Keratinocyte (primary cell): Measurements from ENCODE around the gene TXNRD1. TPM values are rescaled to one million over a fixed set of nuclear protein-coding genes. Genes with fewer than 3 reads are reported as not detected.

ENCODE experiments used
- DNase-seq: peaks from one replicate; pipeline ENCODE4 v3.0.0-alpha.2; 2011; ENCODE audit warnings: low read depth, missing footprints, low spot score
- FAIRE-seq: peaks from 2 replicates; lab custom pipeline; 2011; peaks lifted over from hg19 to GRCh38; lab: Jason Lieb, UNC
- H2AFZ ChIP-seq: 2 replicates; pipeline ENCODE4 v1.6.0; 2012; ENCODE audit warnings: low read length, control low read depth, inconsistent platforms; ENCODE audit not compliant: control insufficient read depth
- H3K27ac ChIP-seq: 2 replicates; pipeline ENCODE4 v1.5.1; 2011; ENCODE audit warnings: low read length; ENCODE audit not compliant: control insufficient read depth, insufficient read depth
- H3K27me3 ChIP-seq: 3 replicates; pipeline ENCODE4 v1.6.0; 2011; ENCODE audit warnings: low read length; ENCODE audit not compliant: control insufficient read depth, insufficient read depth; ENCODE audit errors: extremely low read depth
- H3K36me3 ChIP-seq, 2 experiments: 2 replicates in 1 of 2; 3 replicates in 1 of 2; pipeline ENCODE4 v1.5.1; 2011; ENCODE audit warnings: low read length in 2 of 2, mild to moderate bottlenecking in 1 of 2; ENCODE audit not compliant: control insufficient read depth in 2 of 2, insufficient read depth in 2 of 2; ENCODE audit errors: extremely low read depth in 1 of 2
- H3K4me1 ChIP-seq: 3 replicates; pipeline ENCODE4 v1.5.1; 2011; ENCODE audit warnings: low read length; ENCODE audit not compliant: control insufficient read depth, insufficient read depth; ENCODE audit errors: extremely low read depth
- H3K4me2 ChIP-seq: 3 replicates; pipeline ENCODE4 v1.6.0; 2011; ENCODE audit warnings: low read depth, low read length; ENCODE audit not compliant: control insufficient read depth, insufficient read depth; ENCODE audit errors: extremely low read depth
- H3K4me3 ChIP-seq, 3 experiments: fragments of 200-600 bp in 1 of 3; sonication (generic) in 1 of 3; 2 replicates in 2 of 3; 3 replicates in 1 of 3; pipeline ENCODE4 v1.5.1; 2011 to 2016; ENCODE audit warnings: low read length in 3 of 3, mild to moderate bottlenecking in 3 of 3, control low read depth in 2 of 3, inconsistent platforms in 1 of 3, low read depth in 1 of 3, mixed read lengths in 1 of 3, mixed run types in 1 of 3, moderate library complexity in 1 of 3; ENCODE audit not compliant: control insufficient read depth in 2 of 3, insufficient read depth in 2 of 3; ENCODE audit errors: extremely low read depth in 1 of 3
- H3K79me2 ChIP-seq: 2 replicates; pipeline ENCODE4 v1.6.0; 2012; ENCODE audit warnings: low read length; ENCODE audit not compliant: control insufficient read depth, insufficient read depth
- H3K9ac ChIP-seq: 3 replicates; pipeline ENCODE4 v1.6.0; 2011; ENCODE audit warnings: low read length; ENCODE audit not compliant: control insufficient read depth, insufficient read depth; ENCODE audit errors: extremely low read depth
- H3K9me1 ChIP-seq: 3 replicates; pipeline ENCODE4 v1.6.0; 2011; ENCODE audit warnings: low read length; ENCODE audit not compliant: control insufficient read depth, insufficient read depth; ENCODE audit errors: extremely low read depth
- H3K9me3 ChIP-seq: 2 replicates; pipeline ENCODE4 v1.5.1; 2012; ENCODE audit warnings: low read depth, low read length; ENCODE audit not compliant: control insufficient read depth
- H4K20me1 ChIP-seq: 3 replicates; pipeline ENCODE4 v1.6.0; 2011; ENCODE audit warnings: low read length; ENCODE audit not compliant: control insufficient read depth, insufficient read depth; ENCODE audit errors: extremely low read depth
- EZH2 ChIP-seq: IDR thresholded peaks from one replicate; pipeline ENCODE4 v1.6.1; 2012; ENCODE audit warnings: inconsistent platforms, mild to moderate bottlenecking, low read length, moderate library complexity
- dilution Hi-C: fragments of 300-500 bp; cut with MboI; formaldehyde crosslinking; loops from one replicate; pipeline ENCODE4 v1.7.0; 2020; ENCODE audit warnings: low sequenced_read_pairs; ENCODE audit not compliant: extremely low pct_ligation_motif_present
- polyA plus RNA-seq, 5 experiments: library from polyadenylated mRNA; depleted of rRNA in 3 of 5; stranded (reverse) in 3 of 5; stranded (forward) in 1 of 5; unstranded in 1 of 5; fragments of >200 nt; gene quantifications; 1 replicate in 1 of 5; 2 replicates in 3 of 5; 3 replicates in 1 of 5; pipeline versions ENCODE4 v1.2.1 to v1.2.3, GENCODE V29; 2011 to 2012; ENCODE audit warnings: missing spikeins in 2 of 5, low read depth in 1 of 5, low replicate concordance in 1 of 5
- TF ChIP-seq, protein P1 (sequence below), 3 experiments: IDR thresholded peaks in 1 of 3; conservative IDR thresholded peaks in 1 of 3; optimal IDR thresholded peaks in 1 of 3; 2 replicates in 2 of 3; 3 replicates in 1 of 3; pipeline versions ENCODE3 to v1.5.1; 2011; ENCODE audit warnings: low read length in 3 of 3, mild to moderate bottlenecking in 3 of 3, moderate library complexity in 2 of 3, control low read depth in 1 of 3, inconsistent platforms in 1 of 3; ENCODE audit not compliant: insufficient read depth in 2 of 3; ENCODE audit errors: extremely low read depth in 1 of 3

TXNRD1 gene
- polyA plus RNA-seq, 1 donor (not counting 4 experiments of a cell fraction or from before 2014, with no cell fraction given): 88.9 TPM

- H3K4me3 ChIP-seq: no peak overlapping the region
- H3K79me2 ChIP-seq: peaks cover 30% of the 10 kb centered on the region
- no peak overlapping the region for H2AFZ ChIP-seq
- no peaks in the 10 kb centered on the region for H3K4me1 ChIP-seq
- FAIRE-seq (no peak), DNase-seq (no peak)
- H3K36me3 ChIP-seq: peaks cover 23 to 42% of the 10 kb centered on the region in 2 experiments
- dilution Hi-C loops: loop anchor here (25.0 kb wide), 1 partner anchor 107 kb away; the partner anchor contains the start of gene TXNRD1
- H3K9me1 ChIP-seq: no peaks in the 10 kb centered on the region
- H3K4me2 ChIP-seq: no peak overlapping the region
- no peaks in the 10 kb centered on the region for H4K20me1 ChIP-seq
- H3K27ac ChIP-seq: no peak overlapping the region
- H3K27me3 ChIP-seq: no peaks in the 10 kb centered on the region
- no peaks in the 10 kb centered on the region for H3K9me3 ChIP-seq
- no peak overlapping the region for H3K9ac ChIP-seq
- TF ChIP-seq, protein P1, sequence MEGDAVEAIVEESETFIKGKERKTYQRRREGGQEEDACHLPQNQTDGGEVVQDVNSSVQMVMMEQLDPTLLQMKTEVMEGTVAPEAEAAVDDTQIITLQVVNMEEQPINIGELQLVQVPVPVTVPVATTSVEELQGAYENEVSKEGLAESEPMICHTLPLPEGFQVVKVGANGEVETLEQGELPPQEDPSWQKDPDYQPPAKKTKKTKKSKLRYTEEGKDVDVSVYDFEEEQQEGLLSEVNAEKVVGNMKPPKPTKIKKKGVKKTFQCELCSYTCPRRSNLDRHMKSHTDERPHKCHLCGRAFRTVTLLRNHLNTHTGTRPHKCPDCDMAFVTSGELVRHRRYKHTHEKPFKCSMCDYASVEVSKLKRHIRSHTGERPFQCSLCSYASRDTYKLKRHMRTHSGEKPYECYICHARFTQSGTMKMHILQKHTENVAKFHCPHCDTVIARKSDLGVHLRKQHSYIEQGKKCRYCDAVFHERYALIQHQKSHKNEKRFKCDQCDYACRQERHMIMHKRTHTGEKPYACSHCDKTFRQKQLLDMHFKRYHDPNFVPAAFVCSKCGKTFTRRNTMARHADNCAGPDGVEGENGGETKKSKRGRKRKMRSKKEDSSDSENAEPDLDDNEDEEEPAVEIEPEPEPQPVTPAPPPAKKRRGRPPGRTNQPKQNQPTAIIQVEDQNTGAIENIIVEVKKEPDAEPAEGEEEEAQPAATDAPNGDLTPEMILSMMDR (optimal IDR thresholded peaks at IDR 0.05 in 1 of 3, IDR thresholded peaks at IDR 0.05 in 1 of 3, conservative IDR thresholded peaks at IDR 0.05 in 1 of 3; ENCODE audit: extremely low read depth in 1 of 3, insufficient read depth in 2 of 3, low read length in 3 of 3): no peak
- TF ChIP-seq EZH2: no peak
These were observed 103.4 kb downstream of the TXNRD1 start for GRCh38 chr12:104319028-104319427.

DNA sequence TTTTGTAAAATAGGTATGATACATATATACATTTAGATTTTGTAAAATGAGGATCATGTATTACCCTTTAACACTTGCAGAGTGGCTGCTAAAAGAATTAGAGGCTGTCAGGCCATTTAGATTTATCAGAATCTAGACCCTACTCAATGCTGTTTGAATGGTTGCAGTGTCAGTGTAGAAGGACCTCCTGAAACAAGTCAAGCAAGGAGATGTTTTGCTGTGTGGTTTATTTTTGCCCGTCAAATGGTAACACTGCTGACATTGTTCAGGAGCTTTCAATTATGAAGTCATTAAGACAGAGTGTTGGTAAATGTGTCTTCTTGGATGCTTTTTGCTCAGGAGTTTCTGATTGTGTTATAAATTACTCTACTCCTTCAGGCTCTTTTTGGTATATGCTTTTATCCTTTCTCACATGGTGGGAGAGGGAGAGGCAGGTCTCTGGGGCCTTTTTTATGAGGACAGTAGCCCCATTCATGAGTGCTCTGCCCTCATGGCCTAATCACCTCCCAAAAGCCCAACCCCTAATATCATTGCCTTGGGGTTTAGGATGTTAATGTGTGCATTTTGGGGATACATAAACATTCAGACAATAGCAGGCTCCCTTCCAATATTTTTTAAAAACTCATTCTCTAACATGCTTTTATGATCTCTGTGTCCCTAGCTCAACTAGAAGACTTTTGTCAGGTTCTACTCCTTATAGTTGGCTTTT, 104.5 kb downstream of the TXNRD1 start:
- H3K27me3 ChIP-seq: no peaks in the 10 kb centered on the region
- H3K36me3 ChIP-seq: peaks cover 22 to 42% of the 10 kb centered on the region in 2 experiments
- H3K79me2 ChIP-seq: peaks cover 25% of the 10 kb centered on the region
- no peaks in the 10 kb centered on the region for H3K4me1 ChIP-seq
- TF ChIP-seq, protein P1 (optimal IDR thresholded peaks at IDR 0.05 in 1 of 3, IDR thresholded peaks at IDR 0.05 in 1 of 3, conservative IDR thresholded peaks at IDR 0.05 in 1 of 3; ENCODE audit: extremely low read depth in 1 of 3, insufficient read depth in 2 of 3, low read length in 3 of 3): no peak
- no peak for TF ChIP-seq EZH2
- no peaks in the 10 kb centered on the region for H3K9me1 ChIP-seq
- H4K20me1 ChIP-seq: no peaks in the 10 kb centered on the region
- no peak overlapping the region for H3K4me3 ChIP-seq
- no peak overlapping the region for H3K27ac ChIP-seq
- DNase-seq: no peak
- FAIRE-seq: no peak
- no peaks in the 10 kb centered on the region for H3K9me3 ChIP-seq
- H3K4me2 ChIP-seq: no peak overlapping the region
- no peak overlapping the region for H3K9ac ChIP-seq
- no peak overlapping the region for H2AFZ ChIP-seq
- dilution Hi-C loops: loop anchor here (25.0 kb wide), 1 partner anchor 108 kb away; the partner anchor contains the start of gene TXNRD1
